Astrocyte of the spinal cord (primary cell): ENCODE measurements around the gene NELL2.

Experiments
- DNase-seq: peaks from one replicate; pipeline ENCODE4 v3.0.0; 2011; ENCODE audit warnings: low read depth, low spot score
- H3K4me3 ChIP-seq: 2 replicates; pipeline ENCODE4 v1.5.1; 2011; ENCODE audit warnings: low read depth, mild to moderate bottlenecking, low read length, moderate library complexity
- CTCF ChIP-seq: IDR thresholded peaks from 2 replicates; pipeline ENCODE4 v1.5.1; 2012; ENCODE audit warnings: low read depth, mild to moderate bottlenecking, low read length, inconsistent platforms
- in situ Hi-C: cut with HindIII; loops from 2 replicates; pipeline ENCODE4 v1.10.0; 2017; ENCODE audit warnings: low sequenced_read_pairs

Gene NELL2

GRCh38 chr12:44653861-44654527 lies 222.1 kb downstream of the NELL2 start:
- H3K4me3 ChIP-seq, result no peak overlapping the region
- in situ Hi-C loops, result no loop called here
- no peak for TF ChIP-seq CTCF
- DNase-seq, result no peak

- in situ Hi-C loops, result no loop called here
Observed at GRCh38 chr12:44649693-44650092, 226.4 kb downstream of the NELL2 start.

GRCh38 chr12:44647917-44648690 lies 228.0 kb downstream of the NELL2 start:
- TF ChIP-seq CTCF, result no peak
- in situ Hi-C loops, result no loop called here
- DNase-seq, result no peak

More at GRCh38 chr12:44649693-44650092, 226.4 kb downstream of the NELL2 start:
- H3K4me3 ChIP-seq, result no peak overlapping the region
- DNase-seq, result no peak
- TF ChIP-seq CTCF, result no peak

GRCh38 chr12:44640427-44641190 lies 235.5 kb downstream of the NELL2 start:
- DNase-seq, result no peak
- in situ Hi-C loops, result no loop called here
- no peak for TF ChIP-seq CTCF
- H3K4me3 ChIP-seq, result no peak overlapping the region

More at GRCh38 chr12:44647917-44648690, 228.0 kb downstream of the NELL2 start:
- no peak overlapping the region for H3K4me3 ChIP-seq

GRCh38 chr12:44637875-44638274 lies 238.2 kb downstream of the NELL2 start:
- in situ Hi-C loops, result no loop called here
- no peak overlapping the region for H3K4me3 ChIP-seq
- no peak for TF ChIP-seq CTCF
- DNase-seq, result no peak

GRCh38 chr12:44628180-44628579 lies 247.9 kb downstream of the NELL2 start:
- no peak for TF ChIP-seq CTCF
- in situ Hi-C loops, result no loop called here
- H3K4me3 ChIP-seq, result no peak overlapping the region
- DNase-seq, result no peak
